Activated CD4-positive, alpha-beta T cell treated with anti-CD3 and anti-CD28 coated beads, Interleukin-2, amount 10 ng/mL, durations not matched to agents 24 days and 14 days (primary cell): Measurements from ENCODE around the gene USP4. TPM values are rescaled to one million over a fixed set of nuclear protein-coding genes. Genes with fewer than 3 reads are reported as not detected.
A peak's percentile ranks its signal among the peaks of the same experiment; 100 is the strongest.
"Not testable (repeated sequence)": the region's sequence is repeated elsewhere in the genome, so short reads cannot be mapped to it uniquely, and the experiment has no call there.

Source experiments
- DNase-seq: peaks from one replicate; pipeline ENCODE4 v3.0.0; 2022
- H3K27ac Mint-ChIP-seq: one replicate; pipeline ENCODE4 v1.8.0; 2022; ENCODE audit warnings: mild to moderate bottlenecking, mixed read lengths
- H3K27me3 Mint-ChIP-seq: one replicate; pipeline ENCODE4 v1.8.0; 2022; ENCODE audit warnings: mixed read lengths
- H3K36me3 Mint-ChIP-seq: one replicate; pipeline ENCODE4 v1.8.0; 2022; ENCODE audit warnings: low read depth, mild to moderate bottlenecking, mixed read lengths
- H3K4me1 Mint-ChIP-seq: one replicate; pipeline ENCODE4 v1.8.0; 2021; ENCODE audit warnings: mixed read lengths
- H3K4me3 Mint-ChIP-seq: one replicate; pipeline ENCODE4 v1.8.0; 2022; ENCODE audit warnings: mild to moderate bottlenecking, moderate library complexity, mixed read lengths
- H3K9me3 Mint-ChIP-seq: one replicate; pipeline ENCODE4 v1.8.0; 2021; ENCODE audit warnings: mixed read lengths
- intact Hi-C: fragments of 100-400 bp; cut with micrococcal nuclease; formaldehyde crosslinking; loops from one replicate; pipeline ENCODE4 v1.15.1; 2023
- total RNA-seq: library from RNA; stranded (reverse); gene quantifications from 2 replicates; pipeline ENCODE4 v1.2.3, GENCODE V29; 2022

The USP4 gene
- total RNA-seq, 1 donor from 2014 or later = 96.9 TPM

GRCh38 chr3:49358884-49359225 is 19.0 kb upstream of the USP4 start:
- intact Hi-C loops = loop anchor here (1.0 to 5.0 kb wide), 6 partner anchors 14 to 267 kb away; partner anchors contain the start of genes C3orf62, NICN1, QRICH1 and TCTA
- DNase-seq = no peak
- H3K4me3 Mint-ChIP-seq = peak overlapping the region; percentile 95
- H3K4me1 Mint-ChIP-seq = peaks cover 21% of the 10 kb centered on the region
- H3K36me3 Mint-ChIP-seq = peaks cover 60% of the 10 kb centered on the region
- no peaks in the 10 kb centered on the region for H3K9me3 Mint-ChIP-seq
- H3K27me3 Mint-ChIP-seq = no peaks in the 10 kb centered on the region
- H3K27ac Mint-ChIP-seq = peak overlapping the region; percentile 91

- intact Hi-C loops = loop anchor here (1.0 to 5.0 kb wide), 6 partner anchors 13 to 266 kb away; partner anchors contain the start of genes C3orf62, NICN1, QRICH1 and TCTA
- H3K9me3 Mint-ChIP-seq = no peaks in the 10 kb centered on the region
- H3K4me3 Mint-ChIP-seq = peak within 1 kb of the TSS; percentile 95
- peaks cover 54% of the 10 kb centered on the region for H3K36me3 Mint-ChIP-seq
- no peaks in the 10 kb centered on the region for H3K27me3 Mint-ChIP-seq
- peaks cover 21% of the 10 kb centered on the region for H3K4me1 Mint-ChIP-seq
- H3K27ac Mint-ChIP-seq = peak within 1 kb of the TSS; percentile 97
- peak; percentile 96 for DNase-seq
Measured at GRCh38 chr3:49358217-49358883, 18.5 kb upstream of the USP4 start, which contains the start of gene GPX1. GPX1 (minus strand) TSS chr3:49358353; CDS start chr3:49358278, 75 bp downstream.

- peaks cover 24% of the 10 kb centered on the region for H3K4me1 Mint-ChIP-seq
- peaks cover 53% of the 10 kb centered on the region for H3K36me3 Mint-ChIP-seq
- peak; percentile 86 for DNase-seq
- not testable (repeated sequence) for H3K27me3 Mint-ChIP-seq, H3K9me3 Mint-ChIP-seq
- intact Hi-C loops = loop anchor here (1.0 to 5.0 kb wide), 6 partner anchors 12 to 265 kb away; partner anchors contain the start of genes C3orf62, NICN1, QRICH1 and TCTA
- peak overlapping the region; percentile 95 for H3K4me3 Mint-ChIP-seq
- H3K27ac Mint-ChIP-seq = peak overlapping the region; percentile 97
Measured at GRCh38 chr3:49357443-49358216, 17.8 kb upstream of the USP4 start.

GRCh38 chr3:49357095-49357442 is 17.2 kb upstream of the USP4 start:
- H3K27ac Mint-ChIP-seq = peak overlapping the region; percentile 97
- DNase-seq, H3K27me3 Mint-ChIP-seq, H3K9me3 Mint-ChIP-seq: not testable (repeated sequence)
- peak overlapping the region; percentile 95 for H3K4me3 Mint-ChIP-seq
- peaks cover 47% of the 10 kb centered on the region for H3K36me3 Mint-ChIP-seq
- H3K4me1 Mint-ChIP-seq = peaks cover 24% of the 10 kb centered on the region
- intact Hi-C loops = loop anchor here (5.0 kb wide), 3 partner anchors 70 to 265 kb away; partner anchors contain the start of genes C3orf62, NICN1 and QRICH1

GRCh38 chr3:49352890-49353421 is 13.1 kb upstream of the USP4 start:
- Mint-ChIP-seq H3K27me3 (no peaks in the 10 kb centered on the region), H3K36me3 (peaks cover 25% of the 10 kb centered on the region), H3K9me3 (no peaks in the 10 kb centered on the region), H3K4me3 (no peak overlapping the region), H3K27ac (peak overlapping the region; percentile 7), H3K4me1 (peaks cover 19% of the 10 kb centered on the region)
- DNase-seq = no peak
- intact Hi-C loops = no loop called here

GRCh38 chr3:49352281-49352680 is 12.4 kb upstream of the USP4 start:
- peaks cover 16% of the 10 kb centered on the region for H3K4me1 Mint-ChIP-seq
- no peak for DNase-seq
- H3K36me3 Mint-ChIP-seq = peaks cover 21% of the 10 kb centered on the region
- no peak overlapping the region for H3K27ac Mint-ChIP-seq
- intact Hi-C loops = no loop called here
- H3K9me3 Mint-ChIP-seq = no peaks in the 10 kb centered on the region
- H3K27me3 Mint-ChIP-seq = no peaks in the 10 kb centered on the region
- H3K4me3 Mint-ChIP-seq = no peak overlapping the region

GRCh38 chr3:49351521-49352011 is 11.7 kb upstream of the USP4 start:
- H3K4me1 Mint-ChIP-seq = peaks cover 16% of the 10 kb centered on the region
- no peaks in the 10 kb centered on the region for H3K9me3 Mint-ChIP-seq
- H3K36me3 Mint-ChIP-seq = peaks cover 17% of the 10 kb centered on the region
- no peak for DNase-seq
- no peak overlapping the region for H3K4me3 Mint-ChIP-seq
- no peaks in the 10 kb centered on the region for H3K27me3 Mint-ChIP-seq
- H3K27ac Mint-ChIP-seq = no peak overlapping the region
- intact Hi-C loops = no loop called here

- peaks cover 2% of the 10 kb centered on the region for H3K36me3 Mint-ChIP-seq
- H3K9me3 Mint-ChIP-seq = no peaks in the 10 kb centered on the region
- H3K4me1 Mint-ChIP-seq = peaks cover 17% of the 10 kb centered on the region
- no peak for DNase-seq
- no peak overlapping the region for H3K27ac Mint-ChIP-seq
- no peaks in the 10 kb centered on the region for H3K27me3 Mint-ChIP-seq
- intact Hi-C loops = loop anchor here (10.0 kb wide), 1 partner anchor 185 kb away; the partner anchor contains the start of gene CCDC71
- H3K4me3 Mint-ChIP-seq = no peak overlapping the region
Measured at GRCh38 chr3:49349348-49350114, 9.7 kb upstream of the USP4 start.

GRCh38 chr3:49348361-49348760 is 8.5 kb upstream of the USP4 start:
- intact Hi-C loops = loop anchor here (10.0 kb wide), 1 partner anchor 184 kb away; the partner anchor contains the start of gene CCDC71
- H3K4me1 Mint-ChIP-seq = peaks cover 19% of the 10 kb centered on the region
- H3K36me3 Mint-ChIP-seq, H3K9me3 Mint-ChIP-seq, H3K4me3 Mint-ChIP-seq, H3K27ac Mint-ChIP-seq, DNase-seq, H3K27me3 Mint-ChIP-seq: not testable (repeated sequence)

- peaks cover 19% of the 10 kb centered on the region for H3K4me1 Mint-ChIP-seq
- no peak overlapping the region for H3K4me3 Mint-ChIP-seq
- no peak overlapping the region for H3K27ac Mint-ChIP-seq
- intact Hi-C loops = loop anchor here (10.0 kb wide), 1 partner anchor 182 kb away; the partner anchor contains the start of gene CCDC71
- H3K27me3 Mint-ChIP-seq = no peaks in the 10 kb centered on the region
- no peak for DNase-seq
- no peaks in the 10 kb centered on the region for H3K9me3 Mint-ChIP-seq
- H3K36me3 Mint-ChIP-seq = peaks cover 2% of the 10 kb centered on the region
Measured at GRCh38 chr3:49346797-49347251, 7.0 kb upstream of the USP4 start.

- peaks cover 39% of the 10 kb centered on the region for H3K4me1 Mint-ChIP-seq
- intact Hi-C loops = loop anchor here (10.0 kb wide), 1 partner anchor 178 kb away; the partner anchor contains the start of gene CCDC71
- no peak for DNase-seq
- no peak overlapping the region for H3K4me3 Mint-ChIP-seq
- peaks cover 8% of the 10 kb centered on the region for H3K36me3 Mint-ChIP-seq
- H3K27ac Mint-ChIP-seq = no peak overlapping the region
- H3K9me3 Mint-ChIP-seq = no peaks in the 10 kb centered on the region
- H3K27me3 Mint-ChIP-seq = no peaks in the 10 kb centered on the region
Measured at GRCh38 chr3:49343163-49343562, 3.3 kb upstream of the USP4 start.

GRCh38 chr3:49341996-49342395 is 2.1 kb upstream of the USP4 start:
- Mint-ChIP-seq H3K4me3 (peak overlapping the region; percentile 29), H3K4me1 (peaks cover 42% of the 10 kb centered on the region), H3K27ac (peak overlapping the region; percentile 95), H3K9me3 (no peaks in the 10 kb centered on the region), H3K27me3 (no peaks in the 10 kb centered on the region), H3K36me3 (peaks cover 13% of the 10 kb centered on the region)
- no peak for DNase-seq
- intact Hi-C loops = loop anchor here (10.0 kb wide), 1 partner anchor 177 kb away; the partner anchor contains the start of gene CCDC71

GRCh38 chr3:49339581-49339940 is 292 bp downstream of the USP4 start:
- Mint-ChIP-seq H3K27ac (peak overlapping the region; percentile 98), H3K4me1 (peaks cover 44% of the 10 kb centered on the region), H3K27me3 (no peaks in the 10 kb centered on the region), H3K4me3 (peak overlapping the region; percentile 97), H3K9me3 (no peaks in the 10 kb centered on the region), H3K36me3 (peaks cover 23% of the 10 kb centered on the region)
- DNase-seq = peak; percentile 81
- intact Hi-C loops = no loop called here
